Measurements from ENCODE around the gene IMMP2L. TPM values are rescaled to one million over a fixed set of nuclear protein-coding genes. Genes with fewer than 3 reads are reported as not detected.
"Not testable (repeated sequence)": the region's sequence is repeated elsewhere in the genome, so short reads cannot be mapped to it uniquely, and the experiment has no call there.

The IMMP2L gene
- total RNA-seq, 1 experiment from 2014 or later = 13.6 TPM

DNA sequence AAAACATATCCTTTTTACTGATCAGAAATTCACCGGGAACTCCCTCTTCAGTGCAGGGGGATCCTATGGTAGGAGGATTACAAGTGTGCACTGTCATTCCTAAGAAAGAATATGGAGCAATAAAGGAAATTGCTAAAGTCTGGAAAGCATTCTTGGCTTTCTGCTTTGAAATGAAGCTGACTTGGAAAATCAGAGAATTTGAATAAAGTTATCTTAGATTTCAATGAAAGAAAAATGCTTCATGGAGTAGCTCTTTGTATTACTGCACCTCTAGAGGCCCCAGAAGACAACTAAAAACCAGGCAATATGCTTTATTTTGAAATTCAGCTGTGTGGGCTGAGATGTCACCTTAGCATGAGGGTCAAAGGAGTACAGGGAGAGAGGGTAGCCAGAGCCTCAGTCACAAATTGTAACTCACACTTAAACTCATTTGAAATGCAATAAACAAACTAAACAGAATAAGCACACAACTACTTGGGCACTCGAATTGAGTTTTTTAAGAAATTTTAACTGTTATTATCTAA, 102.5 kb downstream of the IMMP2L start (continued):
- no peak for TF ChIP-seq PRDM15 (CRISPR knock-in tag; IDR thresholded peaks at IDR 0.05)
- TF ChIP-seq, protein P1, sequence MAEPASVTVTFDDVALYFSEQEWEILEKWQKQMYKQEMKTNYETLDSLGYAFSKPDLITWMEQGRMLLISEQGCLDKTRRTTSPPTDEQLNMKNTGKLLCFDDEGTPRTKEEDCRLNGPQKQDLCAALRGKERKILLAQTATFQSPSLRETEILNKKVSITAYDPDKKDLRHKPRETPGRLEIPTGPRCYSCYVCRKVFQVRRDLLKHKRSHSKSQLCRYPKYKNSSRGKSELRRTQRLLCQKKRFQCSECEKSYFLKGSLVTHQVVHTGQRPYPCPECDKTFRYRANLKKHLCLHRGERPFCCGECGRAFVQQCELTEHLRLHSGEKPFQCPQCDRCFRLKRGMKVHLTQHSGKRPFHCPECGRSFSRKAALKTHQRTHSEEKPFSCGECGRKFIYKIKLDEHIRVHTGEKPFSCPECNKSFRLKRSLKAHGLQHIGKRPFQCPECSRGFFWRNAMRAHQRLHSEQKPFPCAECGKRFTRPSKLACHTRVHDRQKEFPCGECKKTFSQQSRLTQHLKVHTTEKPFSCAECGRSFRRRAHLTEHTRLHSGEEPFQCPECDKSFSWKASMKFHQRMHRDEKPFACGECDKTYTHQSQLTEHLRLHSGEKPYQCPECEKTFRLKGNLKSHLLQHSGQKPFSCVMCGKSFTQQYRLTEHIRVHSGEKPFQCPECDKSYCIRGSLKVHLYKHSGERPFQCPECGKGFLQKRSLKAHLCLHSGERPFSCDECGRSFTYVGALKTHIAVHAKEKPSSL (CRISPR knock-in tag; conservative IDR thresholded peaks at IDR 0.05) = no peak
- TF ChIP-seq, protein P2, sequence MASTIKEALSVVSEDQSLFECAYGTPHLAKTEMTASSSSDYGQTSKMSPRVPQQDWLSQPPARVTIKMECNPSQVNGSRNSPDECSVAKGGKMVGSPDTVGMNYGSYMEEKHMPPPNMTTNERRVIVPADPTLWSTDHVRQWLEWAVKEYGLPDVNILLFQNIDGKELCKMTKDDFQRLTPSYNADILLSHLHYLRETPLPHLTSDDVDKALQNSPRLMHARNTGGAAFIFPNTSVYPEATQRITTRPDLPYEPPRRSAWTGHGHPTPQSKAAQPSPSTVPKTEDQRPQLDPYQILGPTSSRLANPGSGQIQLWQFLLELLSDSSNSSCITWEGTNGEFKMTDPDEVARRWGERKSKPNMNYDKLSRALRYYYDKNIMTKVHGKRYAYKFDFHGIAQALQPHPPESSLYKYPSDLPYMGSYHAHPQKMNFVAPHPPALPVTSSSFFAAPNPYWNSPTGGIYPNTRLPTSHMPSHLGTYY (CRISPR knock-in tag; IDR thresholded peaks at IDR 0.05) = no peak
- no peak for TF ChIP-seq ESRRA (CRISPR knock-in tag; IDR thresholded peaks at IDR 0.05; ENCODE audit: borderline replicate concordance)
- no peak for TF ChIP-seq NR2C2 (CRISPR knock-in tag; IDR thresholded peaks at IDR 0.05)
- TF ChIP-seq, protein P3, sequence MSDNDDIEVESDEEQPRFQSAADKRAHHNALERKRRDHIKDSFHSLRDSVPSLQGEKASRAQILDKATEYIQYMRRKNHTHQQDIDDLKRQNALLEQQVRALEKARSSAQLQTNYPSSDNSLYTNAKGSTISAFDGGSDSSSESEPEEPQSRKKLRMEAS (CRISPR knock-in tag; IDR thresholded peaks at IDR 0.05) = no peak
- TF ChIP-seq TP53 (CRISPR knock-in tag; IDR thresholded peaks at IDR 0.05) = no peak
- no peak for TF ChIP-seq ZNF263 (CRISPR knock-in tag; IDR thresholded peaks at IDR 0.05; ENCODE audit: low read depth)

GRCh38 chr7:111459065-111459756, 103.1 kb downstream of the IMMP2L start:
- no peaks in the 10 kb centered on the region for H3K36me3 Mint-ChIP-seq
- ATAC-seq (no peak), DNase-seq (ENCODE audit: low spot score) (no peak)
- no peak overlapping the region for H3K4me3 Mint-ChIP-seq
- no peaks in the 10 kb centered on the region for H3K27me3 Mint-ChIP-seq (ENCODE audit: low read depth)
- TF ChIP-seq NFE2L1 (CRISPR knock-in tag; IDR thresholded peaks at IDR 0.05) (no peak), KAT7 (CRISPR knock-in tag; IDR thresholded peaks at IDR 0.05; ENCODE audit: borderline replicate concordance) (no peak), ESRRA (CRISPR knock-in tag; IDR thresholded peaks at IDR 0.05; ENCODE audit: borderline replicate concordance) (no peak), OVOL2 (CRISPR knock-in tag; IDR thresholded peaks at IDR 0.05; ENCODE audit: borderline replicate concordance) (no peak), CBFB (CRISPR knock-in tag; IDR thresholded peaks at IDR 0.05; ENCODE audit: low read depth) (no peak)
- TF ChIP-seq, protein P4, sequence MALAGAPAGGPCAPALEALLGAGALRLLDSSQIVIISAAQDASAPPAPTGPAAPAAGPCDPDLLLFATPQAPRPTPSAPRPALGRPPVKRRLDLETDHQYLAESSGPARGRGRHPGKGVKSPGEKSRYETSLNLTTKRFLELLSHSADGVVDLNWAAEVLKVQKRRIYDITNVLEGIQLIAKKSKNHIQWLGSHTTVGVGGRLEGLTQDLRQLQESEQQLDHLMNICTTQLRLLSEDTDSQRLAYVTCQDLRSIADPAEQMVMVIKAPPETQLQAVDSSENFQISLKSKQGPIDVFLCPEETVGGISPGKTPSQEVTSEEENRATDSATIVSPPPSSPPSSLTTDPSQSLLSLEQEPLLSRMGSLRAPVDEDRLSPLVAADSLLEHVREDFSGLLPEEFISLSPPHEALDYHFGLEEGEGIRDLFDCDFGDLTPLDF (CRISPR knock-in tag; IDR thresholded peaks at IDR 0.05) = no peak
- CTCF ChIA-PET = no interaction called here
- no peaks in the 10 kb centered on the region for H3K4me1 Mint-ChIP-seq
- H3K27ac Mint-ChIP-seq = no peak overlapping the region
- no peaks in the 10 kb centered on the region for H3K9me3 Mint-ChIP-seq
- POLR2A ChIA-PET = no interaction called here

DNA sequence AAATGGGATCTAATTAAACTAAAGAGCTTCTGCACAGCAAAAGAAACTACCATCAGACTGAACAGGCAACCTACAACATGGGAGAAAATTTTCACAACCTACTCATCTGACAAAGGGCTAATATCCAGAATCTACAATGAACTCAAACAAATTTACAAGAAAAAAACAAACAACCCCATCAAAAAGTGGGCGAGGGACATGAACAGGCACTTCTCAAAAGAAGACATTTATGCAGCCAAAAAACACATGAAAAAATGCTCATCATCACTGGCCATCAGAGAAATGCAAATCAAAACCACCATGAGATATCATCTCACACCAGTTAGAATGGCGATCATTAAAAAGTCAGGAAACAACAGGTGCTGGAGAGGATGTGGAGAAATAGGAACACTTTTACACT, 111.6 kb downstream of the IMMP2L start:
- H3K27me3 Mint-ChIP-seq (ENCODE audit: low read depth); CTCF ChIA-PET: not testable (repeated sequence)
- peaks cover 15% of the 10 kb centered on the region; the same call in 1 of the 2 replicates for H3K9me3 Mint-ChIP-seq

DNA sequence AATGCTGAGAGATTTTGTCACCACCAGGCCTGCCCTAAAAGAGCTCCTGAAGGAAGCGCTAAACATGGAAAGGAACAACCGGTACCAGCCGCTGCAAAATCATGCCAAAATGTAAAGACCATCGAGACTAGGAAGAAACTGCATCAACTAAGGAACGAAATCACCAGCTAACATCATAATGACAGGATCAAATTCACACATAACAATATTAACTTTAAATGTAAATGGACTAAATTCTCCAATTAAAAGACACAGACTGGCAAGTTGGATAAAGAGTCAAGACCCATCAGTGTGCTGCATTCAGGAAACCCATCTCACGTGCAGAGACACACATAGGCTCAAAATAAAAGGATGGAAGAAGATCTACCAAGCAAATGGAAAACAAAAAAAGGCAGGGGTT, 114.8 kb downstream of the IMMP2L start:
- H3K4me1 Mint-ChIP-seq; POLR2A ChIA-PET; H3K4me3 Mint-ChIP-seq; H3K27ac Mint-ChIP-seq; H3K27me3 Mint-ChIP-seq (ENCODE audit: low read depth); DNase-seq (ENCODE audit: low spot score); ATAC-seq; CTCF ChIA-PET: not testable (repeated sequence)
- H3K36me3 Mint-ChIP-seq = peaks cover 14% of the 10 kb centered on the region
- peaks cover 21% of the 10 kb centered on the region for H3K9me3 Mint-ChIP-seq

More for the DNA sequence above, 111.6 kb downstream of the IMMP2L start:
- H3K4me1 Mint-ChIP-seq; H3K27ac Mint-ChIP-seq; H3K4me3 Mint-ChIP-seq; ATAC-seq; POLR2A ChIA-PET; H3K36me3 Mint-ChIP-seq; DNase-seq (ENCODE audit: low spot score): not testable (repeated sequence)

Measured in WTC11 (cell line).